PC-3 (cell line): ENCODE results near the gene STEAP1B. TPM values are rescaled to one million over a fixed set of nuclear protein-coding genes. Genes with fewer than 3 reads are reported as not detected.
"Not testable (repeated sequence)": the region's sequence is repeated elsewhere in the genome, so short reads cannot be mapped to it uniquely, and the experiment has no call there.

Experiments used
- ATAC-seq: fragments of 200-7000 bp; cut with Tn5 transposase; 2 replicates; pipeline ENCODE4 v1.9.1; 2020; ENCODE audit warnings: mild to moderate bottlenecking, moderate library complexity
- BruUV-seq: library from RNA; stranded (reverse); fragments of 400-500 nt; replicated peaks from 2 replicates; lab custom pipeline; 2021; lab: Mats Ljungman, UMichigan
- CTCF ChIA-PET: fragments of 300-600 bp; sonication (Branson Sonifier 250); formaldehyde crosslinking; loops from one replicate; lab custom pipeline; 2022; ENCODE audit warnings: antibody characterized with exemption; lab: Charles Lee
- POLR2A ChIA-PET: fragments of 300-600 bp; sonication (Branson Sonifier 250); formaldehyde crosslinking; loops from one replicate; lab custom pipeline; 2022; ENCODE audit warnings: antibody characterized with exemption; ENCODE audit not compliant: unreplicated experiment; lab: Charles Lee
- DNase-seq: peaks from one replicate; pipeline ENCODE4 v3.0.0-alpha.2; 2015
- H2AFZ ChIP-seq: fragments of 300-600 bp; sonication (generic); 2 replicates; pipeline ENCODE4 v1.6.0; 2016; ENCODE audit warnings: antibody characterized with exemption, low read length
- H3F3A ChIP-seq: fragments of 300-600 bp; sonication (generic); one replicate; pipeline ENCODE4 v1.6.0; 2017; ENCODE audit warnings: antibody characterized with exemption, low read length, control low read depth, mild to moderate bottlenecking; ENCODE audit not compliant: unreplicated experiment
- H3K27ac ChIP-seq: fragments of 300-600 bp; sonication (generic); 2 replicates; pipeline ENCODE4 v1.5.1; 2016; ENCODE audit warnings: mild to moderate bottlenecking, low read length
- H3K27me3 ChIP-seq: fragments of 300-600 bp; sonication (generic); 2 replicates; pipeline ENCODE4 v1.6.1; 2016; ENCODE audit warnings: low read length, mixed read lengths
- H3K36me3 ChIP-seq: fragments of 300-600 bp; sonication (generic); 2 replicates; pipeline ENCODE4 v1.6.1; 2016; ENCODE audit warnings: low read depth, mixed run types, low read length, mixed read lengths
- H3K4me1 ChIP-seq: fragments of 300-600 bp; sonication (generic); 2 replicates; pipeline ENCODE4 v1.5.1; 2016; ENCODE audit warnings: low read length; ENCODE audit not compliant: insufficient read depth
- H3K4me2 ChIP-seq: fragments of 300-600 bp; sonication (generic); 2 replicates; pipeline ENCODE4 v1.6.0; 2016; ENCODE audit warnings: low read length
- H3K4me3 ChIP-seq: fragments of 300-600 bp; sonication (generic); 2 replicates; pipeline ENCODE4 v1.5.1; 2016; ENCODE audit warnings: mild to moderate bottlenecking, low read length, mixed read lengths
- H3K79me2 ChIP-seq: fragments of 300-600 bp; sonication (generic); 2 replicates; pipeline ENCODE4 v1.6.1; 2017; ENCODE audit warnings: low read length, mixed read lengths
- H3K9ac ChIP-seq: fragments of 300-600 bp; sonication (generic); 2 replicates; pipeline ENCODE4 v1.6.0; 2016; ENCODE audit warnings: mild to moderate bottlenecking, low read length
- H3K9me2 ChIP-seq: fragments of 300-600 bp; sonication (generic); replicated peaks from 2 replicates; pipeline ENCODE4 v1.6.1; 2016; ENCODE audit warnings: mixed run types, low read length, mixed read lengths
- H3K9me3 ChIP-seq: fragments of 300-600 bp; sonication (generic); 2 replicates; pipeline ENCODE4 v1.6.1; 2016; ENCODE audit warnings: low read length, mixed read lengths
- H4K20me1 ChIP-seq: fragments of 300-600 bp; sonication (generic); 2 replicates; pipeline ENCODE4 v1.6.1; 2016; ENCODE audit warnings: low read length, mixed read lengths
- CTCF ChIP-seq: fragments of 300-600 bp; sonication (generic); conservative IDR thresholded peaks from 2 replicates; pipeline ENCODE4 v1.5.1; 2017; ENCODE audit warnings: antibody characterized with exemption, low read depth, mild to moderate bottlenecking, low read length
- EZH2 ChIP-seq: fragments of 300-600 bp; sonication (generic); IDR thresholded peaks from one replicate; pipeline ENCODE4 v1.6.1; 2017; ENCODE audit warnings: antibody characterized with exemption, mild to moderate bottlenecking, low read length; ENCODE audit not compliant: unreplicated experiment
- EZH2phosphoT487 ChIP-seq: fragments of 300-600 bp; sonication (generic); IDR thresholded peaks from 2 replicates; pipeline ENCODE4 v1.6.1; 2018; ENCODE audit warnings: mild to moderate bottlenecking, antibody characterized with exemption, low read length, borderline replicate concordance
- intact Hi-C: fragments of 100-400 bp; cut with micrococcal nuclease; formaldehyde crosslinking; loops from 2 replicates; pipeline ENCODE4 v1.9.0; 2023
- total RNA-seq: library from RNA; depleted of rRNA; stranded (reverse); fragments of >200 nt; gene quantifications from 2 replicates; pipeline ENCODE4 v1.2.3, GENCODE V29; 2014

The STEAP1B gene
- total RNA-seq, 1 experiment from 2014 or later: 0.47 TPM

GRCh38 chr7:22442187-22442881 lies 57.7 kb downstream of the STEAP1B start:
- no peaks in the 10 kb centered on the region for H3K79me2 ChIP-seq
- CTCF ChIA-PET: interaction anchor here (0.5 kb wide), 1 partner anchor 371 kb away, joined by 3 read pairs; no protein-coding TSS in a partner anchor
- no peaks in the 10 kb centered on the region for H3K9me2 ChIP-seq
- H3K27ac ChIP-seq: peak overlapping the region; percentile 91
- peak; percentile 46 for ATAC-seq
- no TSS peak for BruUV-seq
- H3K27me3 ChIP-seq: no peaks in the 10 kb centered on the region
- peak overlapping the region; percentile 51 for H2AFZ ChIP-seq
- peak; percentile 65 for DNase-seq
- no peaks in the 10 kb centered on the region; the same call in 1 of the 2 replicates for H3K36me3 ChIP-seq
- H3K4me1 ChIP-seq: peaks cover 40% of the 10 kb centered on the region
- H4K20me1 ChIP-seq: no peaks in the 10 kb centered on the region
- no peak for TF ChIP-seq CTCF
- H3K4me2 ChIP-seq: peak overlapping the region; percentile 68
- no peaks in the 10 kb centered on the region for H3K9me3 ChIP-seq
- intact Hi-C loops: loop anchor here (2.0 kb wide), 2 partner anchors 42 to 86 kb away; partner anchors contain the start of gene RAPGEF5
- no peaks in the 10 kb centered on the region for H3F3A ChIP-seq
- no peak overlapping the region for H3K4me3 ChIP-seq
- H3K9ac ChIP-seq: peak overlapping the region; percentile 64
- POLR2A ChIA-PET: interaction anchor here (0.6 kb wide), 1 partner anchor 432 kb away, joined by 3 read pairs; no protein-coding TSS in a partner anchor

DNA sequence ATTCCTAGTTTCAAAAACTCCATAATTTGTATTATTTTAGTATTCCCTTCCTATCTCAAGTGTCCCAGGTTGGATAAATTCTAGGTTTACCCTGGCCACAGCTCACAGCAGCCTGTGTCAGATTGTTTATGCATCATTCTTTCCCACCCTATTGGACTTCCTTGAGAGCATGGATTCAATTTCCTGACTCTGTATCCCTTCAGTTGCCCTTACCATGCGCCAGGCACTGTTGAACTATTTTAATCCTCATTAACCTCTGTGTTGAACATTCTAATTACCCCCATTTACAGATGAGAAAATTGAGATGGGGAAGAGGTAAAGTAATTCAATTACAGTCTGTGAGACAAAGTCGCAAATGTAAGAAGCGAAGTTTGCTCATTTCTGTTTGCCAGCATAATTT lies 58.8 kb downstream of the STEAP1B start:
- Histone ChIP-seq H3K4me3 (no peak overlapping the region), H3K9me3 (no peaks in the 10 kb centered on the region), H3K4me2 (no peak overlapping the region), H3K4me1 (peaks cover 40% of the 10 kb centered on the region), H3K79me2 (no peaks in the 10 kb centered on the region), H3K36me3 (no peaks in the 10 kb centered on the region; the same call in 1 of the 2 replicates), H3K9ac (no peak overlapping the region), H3F3A (no peaks in the 10 kb centered on the region), H3K27me3 (no peaks in the 10 kb centered on the region), H3K9me2 (no peaks in the 10 kb centered on the region), H3K27ac (no peak overlapping the region), H4K20me1 (no peaks in the 10 kb centered on the region), H2AFZ (no peak overlapping the region)
- no peak for TF ChIP-seq EZH2phosphoT487
- TF ChIP-seq CTCF: no peak
- no peak for TF ChIP-seq EZH2
- ChIA-PET POLR2A (no interaction called here), CTCF (no interaction called here)
- no TSS peak for BruUV-seq
- intact Hi-C loops: no loop called here
- no peak for DNase-seq
- ATAC-seq: no peak

DNA sequence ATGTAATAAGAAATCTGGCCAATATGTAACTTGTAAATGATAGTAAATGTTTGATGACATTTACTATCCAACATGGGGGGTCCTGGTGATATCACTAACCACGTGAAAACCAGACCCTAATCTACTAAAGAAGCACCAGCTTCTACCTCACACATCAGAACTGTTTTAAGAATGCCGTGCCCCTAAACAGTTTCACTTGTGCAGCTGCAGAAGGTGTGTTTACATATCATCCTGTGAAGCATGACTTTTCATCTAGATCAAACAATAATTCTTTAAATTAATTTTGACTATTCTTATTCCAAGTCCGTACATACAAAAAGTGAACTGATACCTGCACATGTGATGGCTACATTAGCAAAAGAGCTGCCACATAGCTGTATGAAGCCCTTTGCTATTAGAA lies 61.0 kb downstream of the STEAP1B start:
- Histone ChIP-seq H2AFZ (no peak overlapping the region), H3K4me3 (no peak overlapping the region), H3K9ac (no peak overlapping the region), H3K9me3 (no peaks in the 10 kb centered on the region), H3K27me3 (no peaks in the 10 kb centered on the region), H3K79me2 (no peaks in the 10 kb centered on the region), H4K20me1 (no peaks in the 10 kb centered on the region), H3K4me2 (no peak overlapping the region), H3F3A (no peaks in the 10 kb centered on the region), H3K27ac (no peak overlapping the region), H3K36me3 (no peaks in the 10 kb centered on the region; the same call in 1 of the 2 replicates), H3K4me1 (peaks cover 30% of the 10 kb centered on the region), H3K9me2 (no peaks in the 10 kb centered on the region)
- no peak for TF ChIP-seq CTCF
- no peak for TF ChIP-seq EZH2
- TF ChIP-seq EZH2phosphoT487: no peak
- no TSS peak for BruUV-seq
- intact Hi-C loops: no loop called here
- ChIA-PET POLR2A (interaction anchor here (0.6 kb wide), 1 partner anchor 266 kb away, joined by 3 read pairs; no protein-coding TSS in a partner anchor), CTCF (no interaction called here)
- ATAC-seq: no peak
- DNase-seq: no peak

- ATAC-seq, H3K27me3 ChIP-seq, H3K79me2 ChIP-seq, H3K27ac ChIP-seq, H3K4me3 ChIP-seq, H3K36me3 ChIP-seq, CTCF ChIA-PET, intact Hi-C loops, H3F3A ChIP-seq, H3K4me2 ChIP-seq, H3K9me3 ChIP-seq, POLR2A ChIA-PET, DNase-seq, H2AFZ ChIP-seq, BruUV-seq, H4K20me1 ChIP-seq, H3K9me2 ChIP-seq, H3K9ac ChIP-seq: not testable (repeated sequence)
- peaks cover 21% of the 10 kb centered on the region for H3K4me1 ChIP-seq
Measured at GRCh38 chr7:22436552-22436951, 63.4 kb downstream of the STEAP1B start.
